Activated CD4-positive, alpha-beta T cell treated with anti-CD3 and anti-CD28 coated beads for 36 hours (primary cell): ENCODE measurements around the gene JAK2. TPM values are rescaled to one million over a fixed set of nuclear protein-coding genes. Genes with fewer than 3 reads are reported as not detected.
"Not testable (repeated sequence)": the region's sequence is repeated elsewhere in the genome, so short reads cannot be mapped to it uniquely, and the experiment has no call there.

Source experiments
- ATAC-seq: fragments of 200-7000 bp; cut with Tn5 transposase; one replicate; pipeline ENCODE4 v1.10.0; 2021; ENCODE audit warnings: mild to moderate bottlenecking, moderate library complexity
- CTCF ChIA-PET: fragments of 350-600 bp; sonication (Branson Sonifier 250); formaldehyde crosslinking; loops from one replicate; lab custom pipeline; 2021; ENCODE audit warnings: antibody characterized with exemption; lab: Charles Lee
- POLR2A ChIA-PET: fragments of 350-600 bp; sonication (Branson Sonifier 250); formaldehyde crosslinking; loops from one replicate; lab custom pipeline; 2021; ENCODE audit warnings: antibody characterized with exemption, inconsistent platforms; lab: Charles Lee
- DNase-seq: peaks from one replicate; pipeline ENCODE4 v3.0.0-alpha.2; 2020
- H3K27ac Mint-ChIP-seq: one replicate; pipeline ENCODE4 v1.8.0; 2021; ENCODE audit warnings: mixed read lengths
- H3K27me3 Mint-ChIP-seq: one replicate; pipeline ENCODE4 v1.8.0; 2021; ENCODE audit warnings: mixed read lengths
- H3K36me3 Mint-ChIP-seq: one replicate; pipeline ENCODE4 v1.8.0; 2021; ENCODE audit warnings: low read depth, mixed read lengths
- H3K4me1 Mint-ChIP-seq: one replicate; pipeline ENCODE4 v1.8.0; 2021; ENCODE audit warnings: mixed read lengths
- H3K4me3 Mint-ChIP-seq: one replicate; pipeline ENCODE4 v1.8.0; 2021; ENCODE audit warnings: mild to moderate bottlenecking, moderate library complexity, mixed read lengths
- H3K9me3 Mint-ChIP-seq: one replicate; pipeline ENCODE4 v1.8.0; 2021; ENCODE audit warnings: low read depth, mixed read lengths
- intact Hi-C, 2 experiments: fragments of 100-400 bp; cut with DNase I in 1 of 2; cut with micrococcal nuclease in 1 of 2; formaldehyde crosslinking; loops; one replicate each; pipeline versions ENCODE4 v1.14.2 to v1.15.1; 2022 to 2024; cut with DNase I, micrococcal nuclease
- total RNA-seq, 2 experiments: library from RNA; stranded (reverse); gene quantifications; one replicate each; pipeline ENCODE4 v1.2.3, GENCODE V29; 2021

Gene JAK2
- 10 to 100 TPM; 19.4 to 19.5 TPM for total RNA-seq

DNA sequence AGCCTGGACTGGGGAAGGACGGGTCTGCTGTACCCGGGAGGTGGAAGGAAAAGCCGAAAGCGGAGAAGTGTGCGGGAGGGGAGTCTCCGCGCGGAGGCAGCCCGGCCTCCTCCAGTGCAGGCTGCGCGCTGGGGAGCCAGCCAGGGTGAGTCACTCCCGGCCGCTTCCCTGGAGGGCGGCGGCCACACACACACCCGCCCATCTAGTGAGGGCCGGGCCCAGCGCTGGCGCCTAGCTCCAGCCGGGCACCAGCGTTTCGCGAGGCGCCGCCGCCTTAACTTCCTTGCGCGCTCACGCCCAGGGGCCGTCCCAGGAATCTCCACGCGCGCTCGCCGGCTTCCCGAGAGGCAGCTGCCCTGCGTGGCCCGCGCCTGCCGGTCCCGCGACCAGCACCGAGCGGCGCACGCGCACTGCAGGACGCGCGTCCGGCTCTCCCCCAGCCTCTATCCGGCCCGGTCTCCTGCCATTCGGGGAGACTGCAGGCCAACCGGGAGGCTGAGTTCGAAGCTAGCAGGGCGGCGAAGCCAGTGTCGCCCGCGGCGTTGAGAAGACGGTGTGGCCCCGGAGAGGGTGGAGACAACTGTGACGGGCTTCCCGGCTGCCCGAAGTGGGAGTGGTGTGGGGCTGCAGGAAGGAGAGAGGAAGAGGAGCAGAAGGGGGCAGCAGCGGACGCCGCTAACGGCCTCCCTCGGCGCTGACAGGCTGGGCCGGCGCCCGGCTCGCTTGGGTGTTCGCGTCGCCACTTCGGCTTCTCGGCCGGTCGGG, at the start of gene JAK2:
TSS of gene JAK2 (plus strand) at position 652 of the 765 bp plus-strand sequence. CDS start 36,716 bp downstream, outside the sequence.
- intact Hi-C loops = loop anchor here (1.0 to 10.0 kb wide), 16 partner anchors 14 to 1458 kb away; partner anchors contain the start of genes PLGRKT (in 2 of the 2), AK3 (in 1 of the 2), CDC37L1 (in 1 of the 2) and PLPP6 (in 1 of the 2)
- no peak within 1 kb of the TSS for H3K4me3 Mint-ChIP-seq
- ChIA-PET CTCF (interaction anchor here (0.7 to 7.0 kb wide), 7 partner anchors 10 to 225 kb away, joined by 3 to 95 read pairs (median 4); no protein-coding TSS in a partner anchor), POLR2A (interaction anchor here (1.0 to 1.4 kb wide), 2 partner anchors 13 to 599 kb away, joined by 3 to 6 read pairs; no protein-coding TSS in a partner anchor)
- H3K27ac Mint-ChIP-seq = peak within 1 kb of the TSS; percentile 94
- H3K9me3 Mint-ChIP-seq = no peaks in the 10 kb centered on the region
- DNase-seq = peak; percentile 91
- ATAC-seq = peak; percentile 84
- H3K4me1 Mint-ChIP-seq = peaks cover 54% of the 10 kb centered on the region
- H3K36me3 Mint-ChIP-seq = peaks cover 9% of the 10 kb centered on the region
- H3K27me3 Mint-ChIP-seq = no peaks in the 10 kb centered on the region

DNA sequence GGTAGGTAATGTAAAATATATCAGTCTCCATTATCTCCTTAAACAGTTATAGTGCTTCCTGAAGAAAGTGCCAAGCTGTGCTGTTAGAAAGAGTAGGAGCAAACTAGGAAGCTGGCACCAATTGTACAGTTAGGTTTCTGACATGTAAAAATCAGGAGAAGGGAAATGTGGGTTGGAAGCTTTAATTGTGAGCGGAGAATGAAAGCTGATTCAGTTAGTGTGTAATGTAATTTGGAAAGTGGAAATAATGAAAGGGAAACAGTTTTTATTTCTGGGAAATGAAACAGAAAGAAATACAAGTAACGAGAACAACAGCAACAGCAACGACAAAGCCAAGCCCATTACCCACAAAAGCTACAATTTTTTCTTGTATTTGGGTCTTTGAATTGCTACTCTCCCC, 48.8 kb upstream of the JAK2 start:
- CTCF ChIA-PET = interaction anchor here (0.6 to 1.5 kb wide), 4 partner anchors 12 to 1689 kb away, joined by 3 to 7 read pairs (median 5); no protein-coding TSS in a partner anchor
- DNase-seq (peak; percentile 24), ATAC-seq (peak; percentile 58)
- H3K27ac Mint-ChIP-seq = peak overlapping the region; percentile 86
- H3K4me1 Mint-ChIP-seq = peaks cover 54% of the 10 kb centered on the region
- intact Hi-C loops = loop anchor here (1.0 to 10.0 kb wide), 9 partner anchors 35 to 691 kb away; partner anchors contain the start of genes CD274 (in 1 of the 2), JAK2 (in 1 of the 2), RCL1 (in 1 of the 2) and RIC1 (in 1 of the 2)
- no peaks in the 10 kb centered on the region for H3K27me3 Mint-ChIP-seq
- no peaks in the 10 kb centered on the region for H3K36me3 Mint-ChIP-seq
- POLR2A ChIA-PET = interaction anchor here (0.7 to 1.1 kb wide), 3 partner anchors 35 to 70 kb away, joined by 3 to 6 read pairs (median 4); no protein-coding TSS in a partner anchor
- peak overlapping the region; percentile 38 for H3K4me3 Mint-ChIP-seq
- H3K9me3 Mint-ChIP-seq = peaks cover 3% of the 10 kb centered on the region

DNA sequence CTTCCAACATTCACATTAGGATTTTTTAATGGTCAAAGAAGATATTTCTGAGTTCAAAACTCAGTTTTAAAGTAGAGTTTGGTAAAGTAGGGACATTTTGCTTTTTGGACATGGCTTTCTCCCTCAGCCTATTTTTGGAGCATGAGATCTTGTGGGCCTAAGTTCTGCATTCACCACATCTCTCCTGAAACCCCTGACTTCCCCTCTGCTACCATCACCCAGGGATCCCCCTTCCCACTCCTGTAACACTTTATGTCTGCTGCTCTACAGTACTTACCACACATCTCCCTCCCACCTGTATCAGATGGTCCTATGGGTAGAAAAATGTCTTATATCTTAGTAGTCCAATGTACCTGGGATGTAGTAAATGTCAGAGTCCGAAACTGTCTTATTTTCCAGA, 48.2 kb upstream of the JAK2 start:
- H3K27ac Mint-ChIP-seq = peak overlapping the region; percentile 96
- H3K27me3 Mint-ChIP-seq = no peaks in the 10 kb centered on the region
- H3K4me3 Mint-ChIP-seq = peak overlapping the region; percentile 43
- ATAC-seq (peak; percentile 66), DNase-seq (peak; percentile 23)
- ChIA-PET POLR2A (interaction anchor here (0.6 to 1.1 kb wide), 3 partner anchors 33 to 46 kb away, joined by 3 to 6 read pairs (median 4); no protein-coding TSS in a partner anchor), CTCF (interaction anchor here (0.6 to 1.5 kb wide), 3 partner anchors 12 to 1689 kb away, joined by 4 to 7 read pairs (median 6); no protein-coding TSS in a partner anchor)
- intact Hi-C loops = loop anchor here (1.0 to 10.0 kb wide), 9 partner anchors 34 to 690 kb away; partner anchors contain the start of genes CD274 (in 1 of the 2), JAK2 (in 1 of the 2), RCL1 (in 1 of the 2) and RIC1 (in 1 of the 2)
- peaks cover 57% of the 10 kb centered on the region for H3K4me1 Mint-ChIP-seq
- no peaks in the 10 kb centered on the region for H3K36me3 Mint-ChIP-seq
- peaks cover 3% of the 10 kb centered on the region for H3K9me3 Mint-ChIP-seq

DNA sequence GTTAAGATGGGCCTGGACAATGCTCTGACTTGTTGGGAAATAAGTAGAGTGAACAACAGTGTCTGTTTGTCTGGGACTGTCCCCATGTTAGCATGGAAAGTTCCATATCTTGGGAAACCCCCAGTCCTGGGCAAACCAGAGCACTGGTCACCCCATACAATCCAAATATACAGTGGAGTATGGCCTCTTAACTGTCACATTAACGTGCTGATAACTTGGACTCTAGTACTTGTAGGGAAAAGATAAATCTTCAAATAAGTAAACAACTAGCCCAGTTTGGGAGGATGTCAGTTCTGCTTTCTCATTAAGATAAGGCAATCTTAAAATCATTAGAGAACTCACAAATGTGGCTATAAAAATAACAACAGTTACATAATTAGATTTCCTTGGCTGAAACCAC, 47.6 kb upstream of the JAK2 start:
- DNase-seq = peak; percentile 23

DNA sequence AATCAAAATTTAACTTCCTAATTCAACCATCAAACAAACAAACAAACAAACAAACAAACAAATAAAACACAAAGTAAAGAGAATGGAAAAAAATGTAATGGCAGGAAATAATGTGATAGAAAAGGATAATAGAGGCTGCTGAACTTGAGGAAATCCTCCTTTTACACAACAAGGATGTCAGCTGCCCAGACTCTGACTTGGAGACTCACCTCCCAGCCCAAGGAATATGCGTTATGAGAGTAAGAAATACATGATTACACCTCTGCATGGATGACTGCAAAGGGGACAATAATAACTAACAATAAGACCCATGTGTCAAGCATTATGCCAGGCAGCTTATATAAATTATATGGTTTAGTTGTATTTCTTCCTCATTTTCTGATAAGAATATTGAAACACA, 46.6 kb upstream of the JAK2 start:
- no peaks in the 10 kb centered on the region for H3K27me3 Mint-ChIP-seq
- ChIA-PET CTCF (interaction anchor here (0.9 to 1.0 kb wide), 3 partner anchors 19 to 42 kb away, joined by 3 read pairs; no protein-coding TSS in a partner anchor), POLR2A (interaction anchor here (0.6 to 1.1 kb wide), 2 partner anchors 33 to 192 kb away, joined by 3 to 4 read pairs; no protein-coding TSS in a partner anchor)
- peaks cover 70% of the 10 kb centered on the region for H3K4me1 Mint-ChIP-seq
- no peak overlapping the region for H3K4me3 Mint-ChIP-seq
- ATAC-seq = no peak
- no peak for DNase-seq
- H3K9me3 Mint-ChIP-seq = peaks cover 3% of the 10 kb centered on the region
- intact Hi-C loops = loop anchor here in 1 of 2 experiments (5.0 to 10.0 kb wide), 3 partner anchors 334 to 689 kb away; partner anchors contain the start of genes CD274 and RIC1
- H3K27ac Mint-ChIP-seq = peak overlapping the region; percentile 72
- no peaks in the 10 kb centered on the region for H3K36me3 Mint-ChIP-seq

More for the DNA sequence above, 47.6 kb upstream of the JAK2 start:
- Mint-ChIP-seq H3K4me3 (peak overlapping the region; percentile 43), H3K36me3 (no peaks in the 10 kb centered on the region), H3K27ac (peak overlapping the region; percentile 96), H3K27me3 (no peaks in the 10 kb centered on the region), H3K9me3 (peaks cover 3% of the 10 kb centered on the region), H3K4me1 (peaks cover 60% of the 10 kb centered on the region)
- ATAC-seq = peak; percentile 50
- ChIA-PET CTCF (interaction anchor here (1.3 kb wide), 1 partner anchor 13 kb away, joined by 7 read pairs; no protein-coding TSS in a partner anchor), POLR2A (interaction anchor here (0.6 kb wide), 1 partner anchor 32 kb away, joined by 3 read pairs; no protein-coding TSS in a partner anchor)
- intact Hi-C loops = loop anchor here (2.0 to 10.0 kb wide), 5 partner anchors 45 to 690 kb away; partner anchors contain the start of genes CD274 (in 1 of the 2) and RIC1 (in 1 of the 2)

DNA sequence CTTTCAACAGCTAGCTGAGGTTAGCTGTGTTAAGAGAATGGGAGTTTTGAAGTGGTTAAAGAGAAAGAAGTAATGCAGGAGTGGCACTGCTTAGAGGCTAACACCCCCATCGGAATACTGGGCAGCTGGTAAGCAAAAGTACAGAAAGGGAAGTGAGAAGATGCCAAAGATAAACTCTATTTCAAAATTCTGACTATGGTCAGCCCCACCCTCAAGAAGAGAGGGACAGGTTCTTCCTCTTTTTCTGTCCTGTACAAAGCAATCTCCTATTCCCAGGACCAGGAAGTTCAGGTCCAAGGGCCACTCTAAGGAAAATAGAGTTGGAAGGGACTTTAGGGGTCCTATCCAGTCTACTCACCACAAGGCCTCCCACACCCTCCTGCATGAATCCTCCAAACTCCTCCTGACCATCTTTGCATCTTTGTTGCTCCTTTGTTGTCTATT, 45.9 kb upstream of the JAK2 start:
- H3K27ac Mint-ChIP-seq = peak overlapping the region; percentile 72
- no peaks in the 10 kb centered on the region for H3K36me3 Mint-ChIP-seq
- peaks cover 74% of the 10 kb centered on the region for H3K4me1 Mint-ChIP-seq
- DNase-seq = no peak
- POLR2A ChIA-PET = interaction anchor here (0.5 to 1.1 kb wide), 2 partner anchors 32 to 569 kb away, joined by 3 to 5 read pairs; no protein-coding TSS in a partner anchor
- CTCF ChIA-PET = interaction anchor here (0.9 kb wide), 1 partner anchor 41 kb away, joined by 3 read pairs; no protein-coding TSS in a partner anchor
- H3K4me3 Mint-ChIP-seq = no peak overlapping the region
- ATAC-seq = peak; percentile 34
- intact Hi-C loops = loop anchor here in 1 of 2 experiments (5.0 to 10.0 kb wide), 3 partner anchors 334 to 688 kb away; partner anchors contain the start of genes CD274 and RIC1
- no peaks in the 10 kb centered on the region for H3K27me3 Mint-ChIP-seq
- peaks cover 3% of the 10 kb centered on the region for H3K9me3 Mint-ChIP-seq

DNA sequence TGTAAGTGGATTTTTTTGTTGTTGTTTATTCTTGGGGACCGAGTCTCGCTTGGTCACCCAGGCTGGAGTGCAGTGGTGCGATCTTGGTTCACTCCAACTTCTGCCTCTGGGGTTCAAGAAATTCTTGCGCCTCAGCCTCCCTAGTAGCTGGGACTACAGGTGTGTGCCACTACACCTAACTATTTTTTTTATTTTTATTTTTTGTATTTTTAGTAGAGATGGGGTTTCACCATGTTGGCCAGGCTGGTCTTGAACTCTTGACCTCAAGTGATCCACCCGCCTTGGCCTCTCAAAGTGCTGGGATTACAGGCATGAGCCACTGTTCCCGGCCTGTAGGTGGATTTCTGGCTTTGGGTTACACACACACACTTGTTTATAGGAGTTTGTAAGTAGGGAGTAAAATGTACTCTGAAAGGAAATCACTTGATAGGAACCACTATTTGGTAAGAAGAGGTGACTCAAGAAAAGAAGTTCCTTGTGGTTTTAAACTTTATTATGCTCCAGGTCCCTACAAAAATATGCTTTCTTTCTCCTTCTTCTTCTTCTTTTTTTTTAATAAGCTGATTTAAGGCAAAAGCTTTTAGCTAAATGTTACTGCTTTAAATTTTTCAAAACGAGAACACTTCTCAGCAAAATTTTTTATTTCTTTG, 42.9 kb upstream of the JAK2 start:
- H3K36me3 Mint-ChIP-seq, H3K9me3 Mint-ChIP-seq, H3K4me3 Mint-ChIP-seq, POLR2A ChIA-PET, H3K27me3 Mint-ChIP-seq, DNase-seq: not testable (repeated sequence)
- ATAC-seq = peak; percentile 52
- Mint-ChIP-seq H3K4me1 (peaks cover 72% of the 10 kb centered on the region), H3K27ac (peak overlapping the region; percentile 65)
- intact Hi-C loops = loop anchor here in 1 of 2 experiments (1.0 to 5.0 kb wide), 3 partner anchors 29 to 1415 kb away; partner anchors contain the start of gene RFX3
- CTCF ChIA-PET = interaction anchor here (1.0 to 2.8 kb wide), 5 partner anchors 16 to 182 kb away, joined by 3 to 9 read pairs (median 4); no protein-coding TSS in a partner anchor

DNA sequence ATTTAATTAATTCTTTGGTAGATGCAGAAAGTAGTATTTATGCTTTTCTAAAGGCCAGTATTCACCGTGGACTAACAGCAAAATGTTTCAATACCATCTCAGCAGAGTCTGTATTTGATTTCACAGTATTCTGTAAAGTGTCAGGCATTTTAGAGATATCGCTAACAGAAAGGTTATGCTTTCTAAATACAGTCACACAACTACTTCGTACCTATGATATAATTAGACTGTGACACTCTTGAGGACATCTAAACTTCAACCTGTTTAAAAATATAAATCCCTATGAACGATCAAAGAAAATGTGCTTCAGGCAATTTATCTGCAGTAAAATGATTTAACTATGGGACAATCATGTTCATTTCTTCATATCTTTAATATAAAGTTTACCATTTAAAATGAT, 41.7 kb upstream of the JAK2 start:
- Mint-ChIP-seq H3K27ac (no peak overlapping the region), H3K4me3 (no peak overlapping the region), H3K27me3 (no peaks in the 10 kb centered on the region), H3K9me3 (peaks cover 3% of the 10 kb centered on the region), H3K4me1 (peaks cover 60% of the 10 kb centered on the region), H3K36me3 (no peaks in the 10 kb centered on the region)
- POLR2A ChIA-PET = no interaction called here
- intact Hi-C loops = loop anchor here in 1 of 2 experiments (5.0 kb wide), 2 partner anchors 251 to 1416 kb away; partner anchors contain the start of gene RFX3
- DNase-seq (no peak), ATAC-seq (no peak)
- CTCF ChIA-PET = interaction anchor here (1.1 to 1.4 kb wide), 2 partner anchors 28 to 183 kb away, joined by 3 to 4 read pairs; no protein-coding TSS in a partner anchor

DNA sequence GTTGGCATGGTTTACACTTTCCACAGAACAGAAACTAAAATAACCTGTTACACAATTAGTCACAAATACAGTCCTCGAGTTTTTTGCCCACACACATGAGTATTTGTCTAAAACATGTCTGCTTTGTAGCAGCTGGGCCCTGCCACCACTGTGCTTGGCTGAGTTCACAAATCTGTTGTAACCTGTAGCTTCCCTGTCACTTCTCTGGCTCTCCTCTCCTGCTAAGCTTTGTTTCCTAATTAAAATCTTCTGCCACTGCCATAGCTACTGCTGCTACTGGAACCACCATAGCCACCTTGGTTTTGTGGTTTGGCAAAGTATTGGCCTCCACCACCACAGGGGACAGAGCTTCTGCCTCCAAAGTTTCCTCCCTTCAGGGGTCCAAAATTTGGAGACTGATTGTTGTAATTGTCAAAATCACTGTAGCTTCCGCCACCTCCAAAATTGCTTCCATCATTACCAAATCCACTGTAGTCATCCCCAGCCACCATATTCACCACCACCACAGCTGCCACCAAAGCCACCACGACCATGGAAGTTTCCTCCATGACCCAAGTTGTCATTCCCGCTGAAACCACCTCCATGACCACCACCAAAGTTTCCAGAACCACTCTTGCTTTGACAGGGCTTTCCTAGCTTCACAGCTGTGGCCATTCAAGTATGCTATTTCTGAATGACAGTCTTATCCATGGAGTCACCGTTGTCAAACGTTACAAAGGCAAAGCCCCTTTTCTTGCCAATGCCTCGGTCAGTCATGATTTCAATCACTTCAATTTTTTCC, 40.5 kb upstream of the JAK2 start:
- H3K27me3 Mint-ChIP-seq, H3K9me3 Mint-ChIP-seq, ATAC-seq, H3K36me3 Mint-ChIP-seq: not testable (repeated sequence)
- DNase-seq = peak; percentile 61
- peaks cover 48% of the 10 kb centered on the region for H3K4me1 Mint-ChIP-seq
- peak overlapping the region; percentile 85 for H3K27ac Mint-ChIP-seq
- peak overlapping the region; percentile 20 for H3K4me3 Mint-ChIP-seq
- intact Hi-C loops = loop anchor here in 1 of 2 experiments (2.0 to 5.0 kb wide), 3 partner anchors 112 to 1417 kb away; partner anchors contain the start of gene RFX3
- POLR2A ChIA-PET = interaction anchor here (0.6 to 0.9 kb wide), 2 partner anchors 27 to 664 kb away, joined by 4 to 9 read pairs; no protein-coding TSS in a partner anchor
- CTCF ChIA-PET = interaction anchor here (0.6 to 0.9 kb wide), 4 partner anchors 18 to 157 kb away, joined by 3 to 4 read pairs (median 3); no protein-coding TSS in a partner anchor
